ENCODE results near the gene KHDC4. TPM values are rescaled to one million over a fixed set of nuclear protein-coding genes. Genes with fewer than 3 reads are reported as not detected.

The KHDC4 gene
- total and polyA plus RNA-seq, 4 donors, result 8.4 to 32.6 (median 14.8) TPM

DNA sequence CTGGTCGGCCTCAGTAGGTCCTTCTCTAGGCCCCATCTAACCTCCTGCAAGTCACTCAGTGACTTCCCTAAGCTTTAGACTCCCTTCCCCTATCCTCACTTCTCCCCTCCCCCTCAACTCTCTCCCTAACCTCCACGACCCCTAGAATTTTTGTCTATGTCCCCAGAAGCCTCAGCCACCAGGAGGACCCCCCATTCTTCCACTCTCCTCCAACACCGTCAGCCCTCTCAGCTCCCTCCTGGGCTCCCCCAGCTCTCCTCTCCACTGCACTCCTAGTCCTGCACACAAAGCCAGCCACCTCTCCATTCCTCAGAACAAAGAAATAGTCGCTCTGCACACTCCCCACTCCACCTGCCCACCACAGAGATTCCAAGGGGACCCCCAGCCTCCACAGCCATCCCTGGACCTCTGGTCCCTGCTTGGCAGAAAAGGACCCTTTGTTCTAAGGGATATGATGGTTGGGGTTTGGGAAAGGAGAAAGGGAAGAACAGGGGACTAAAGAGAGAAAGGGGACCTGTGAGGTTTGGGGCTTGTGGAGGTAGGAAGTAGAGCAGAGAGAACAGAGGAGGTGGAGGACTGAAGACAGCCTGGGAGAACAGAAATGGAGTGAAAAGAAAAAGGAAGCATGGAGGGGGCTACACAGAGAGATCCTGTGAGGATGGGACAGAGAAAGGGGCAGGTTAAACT, 41.3 kb upstream of the KHDC4 start:
- TF ChIP-seq, protein P1, sequence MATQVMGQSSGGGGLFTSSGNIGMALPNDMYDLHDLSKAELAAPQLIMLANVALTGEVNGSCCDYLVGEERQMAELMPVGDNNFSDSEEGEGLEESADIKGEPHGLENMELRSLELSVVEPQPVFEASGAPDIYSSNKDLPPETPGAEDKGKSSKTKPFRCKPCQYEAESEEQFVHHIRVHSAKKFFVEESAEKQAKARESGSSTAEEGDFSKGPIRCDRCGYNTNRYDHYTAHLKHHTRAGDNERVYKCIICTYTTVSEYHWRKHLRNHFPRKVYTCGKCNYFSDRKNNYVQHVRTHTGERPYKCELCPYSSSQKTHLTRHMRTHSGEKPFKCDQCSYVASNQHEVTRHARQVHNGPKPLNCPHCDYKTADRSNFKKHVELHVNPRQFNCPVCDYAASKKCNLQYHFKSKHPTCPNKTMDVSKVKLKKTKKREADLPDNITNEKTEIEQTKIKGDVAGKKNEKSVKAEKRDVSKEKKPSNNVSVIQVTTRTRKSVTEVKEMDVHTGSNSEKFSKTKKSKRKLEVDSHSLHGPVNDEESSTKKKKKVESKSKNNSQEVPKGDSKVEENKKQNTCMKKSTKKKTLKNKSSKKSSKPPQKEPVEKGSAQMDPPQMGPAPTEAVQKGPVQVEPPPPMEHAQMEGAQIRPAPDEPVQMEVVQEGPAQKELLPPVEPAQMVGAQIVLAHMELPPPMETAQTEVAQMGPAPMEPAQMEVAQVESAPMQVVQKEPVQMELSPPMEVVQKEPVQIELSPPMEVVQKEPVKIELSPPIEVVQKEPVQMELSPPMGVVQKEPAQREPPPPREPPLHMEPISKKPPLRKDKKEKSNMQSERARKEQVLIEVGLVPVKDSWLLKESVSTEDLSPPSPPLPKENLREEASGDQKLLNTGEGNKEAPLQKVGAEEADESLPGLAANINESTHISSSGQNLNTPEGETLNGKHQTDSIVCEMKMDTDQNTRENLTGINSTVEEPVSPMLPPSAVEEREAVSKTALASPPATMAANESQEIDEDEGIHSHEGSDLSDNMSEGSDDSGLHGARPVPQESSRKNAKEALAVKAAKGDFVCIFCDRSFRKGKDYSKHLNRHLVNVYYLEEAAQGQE (IDR thresholded peaks at IDR 0.05), result no peak
- no peak for TF ChIP-seq FOXA2 (IDR thresholded peaks at IDR 0.05)
- no peak for TF ChIP-seq TAF1 (conservative IDR thresholded peaks at IDR 0.05)
- TF ChIP-seq, protein P2, sequence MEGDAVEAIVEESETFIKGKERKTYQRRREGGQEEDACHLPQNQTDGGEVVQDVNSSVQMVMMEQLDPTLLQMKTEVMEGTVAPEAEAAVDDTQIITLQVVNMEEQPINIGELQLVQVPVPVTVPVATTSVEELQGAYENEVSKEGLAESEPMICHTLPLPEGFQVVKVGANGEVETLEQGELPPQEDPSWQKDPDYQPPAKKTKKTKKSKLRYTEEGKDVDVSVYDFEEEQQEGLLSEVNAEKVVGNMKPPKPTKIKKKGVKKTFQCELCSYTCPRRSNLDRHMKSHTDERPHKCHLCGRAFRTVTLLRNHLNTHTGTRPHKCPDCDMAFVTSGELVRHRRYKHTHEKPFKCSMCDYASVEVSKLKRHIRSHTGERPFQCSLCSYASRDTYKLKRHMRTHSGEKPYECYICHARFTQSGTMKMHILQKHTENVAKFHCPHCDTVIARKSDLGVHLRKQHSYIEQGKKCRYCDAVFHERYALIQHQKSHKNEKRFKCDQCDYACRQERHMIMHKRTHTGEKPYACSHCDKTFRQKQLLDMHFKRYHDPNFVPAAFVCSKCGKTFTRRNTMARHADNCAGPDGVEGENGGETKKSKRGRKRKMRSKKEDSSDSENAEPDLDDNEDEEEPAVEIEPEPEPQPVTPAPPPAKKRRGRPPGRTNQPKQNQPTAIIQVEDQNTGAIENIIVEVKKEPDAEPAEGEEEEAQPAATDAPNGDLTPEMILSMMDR (IDR thresholded peaks at IDR 0.05; ENCODE audit: low read depth, low read length, missing input control), result no peak
- TF ChIP-seq HNF4A (conservative IDR thresholded peaks at IDR 0.05), result no peak
- TF ChIP-seq, protein P3, sequence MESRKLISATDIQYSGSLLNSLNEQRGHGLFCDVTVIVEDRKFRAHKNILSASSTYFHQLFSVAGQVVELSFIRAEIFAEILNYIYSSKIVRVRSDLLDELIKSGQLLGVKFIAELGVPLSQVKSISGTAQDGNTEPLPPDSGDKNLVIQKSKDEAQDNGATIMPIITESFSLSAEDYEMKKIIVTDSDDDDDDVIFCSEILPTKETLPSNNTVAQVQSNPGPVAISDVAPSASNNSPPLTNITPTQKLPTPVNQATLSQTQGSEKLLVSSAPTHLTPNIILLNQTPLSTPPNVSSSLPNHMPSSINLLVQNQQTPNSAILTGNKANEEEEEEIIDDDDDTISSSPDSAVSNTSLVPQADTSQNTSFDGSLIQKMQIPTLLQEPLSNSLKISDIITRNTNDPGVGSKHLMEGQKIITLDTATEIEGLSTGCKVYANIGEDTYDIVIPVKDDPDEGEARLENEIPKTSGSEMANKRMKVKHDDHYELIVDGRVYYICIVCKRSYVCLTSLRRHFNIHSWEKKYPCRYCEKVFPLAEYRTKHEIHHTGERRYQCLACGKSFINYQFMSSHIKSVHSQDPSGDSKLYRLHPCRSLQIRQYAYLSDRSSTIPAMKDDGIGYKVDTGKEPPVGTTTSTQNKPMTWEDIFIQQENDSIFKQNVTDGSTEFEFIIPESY (IDR thresholded peaks at IDR 0.05), result no peak
- TF ChIP-seq GABPA (IDR thresholded peaks at IDR 0.05 in 1 of 2, conservative IDR thresholded peaks at IDR 0.05 in 1 of 2), result no peak
- TF ChIP-seq RXRA (IDR thresholded peaks at IDR 0.05), result no peak
- TF ChIP-seq SP1 (IDR thresholded peaks at IDR 0.05), result no peak
- TF ChIP-seq JUND (IDR thresholded peaks at IDR 0.05), result no peak
- TF ChIP-seq, protein P4, sequence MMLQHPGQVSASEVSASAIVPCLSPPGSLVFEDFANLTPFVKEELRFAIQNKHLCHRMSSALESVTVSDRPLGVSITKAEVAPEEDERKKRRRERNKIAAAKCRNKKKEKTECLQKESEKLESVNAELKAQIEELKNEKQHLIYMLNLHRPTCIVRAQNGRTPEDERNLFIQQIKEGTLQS (IDR thresholded peaks at IDR 0.05), result no peak
- TF ChIP-seq YY1 (IDR thresholded peaks at IDR 0.05), result no peak
- TF ChIP-seq NR2F2 (IDR thresholded peaks at IDR 0.05), result no peak
- no peak for TF ChIP-seq RAD21 (IDR thresholded peaks at IDR 0.05)
- TF ChIP-seq, protein P5, sequence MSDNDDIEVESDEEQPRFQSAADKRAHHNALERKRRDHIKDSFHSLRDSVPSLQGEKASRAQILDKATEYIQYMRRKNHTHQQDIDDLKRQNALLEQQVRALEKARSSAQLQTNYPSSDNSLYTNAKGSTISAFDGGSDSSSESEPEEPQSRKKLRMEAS (IDR thresholded peaks at IDR 0.05), result no peak
- Histone ChIP-seq H3K27ac (ENCODE audit: low read depth in 1 of 2, low read length in 2 of 2) (peak overlapping the region; percentile 80 to 92), H3K4me1 (ENCODE audit: control insufficient read depth in 4 of 4, insufficient read depth in 4 of 4, low read length in 3 of 4) (peaks cover 6 to 29% (median 14%) of the 10 kb centered on the region in 4 donors), H3K36me3 (ENCODE audit: control insufficient read depth in 4 of 4, insufficient read depth in 3 of 4, low read depth in 1 of 4, low read length in 3 of 4) (no peaks in the 10 kb centered on the region), H3K4me3 (ENCODE audit: low read depth in 1 of 3, low read length in 3 of 3) (peak overlapping the region in 1 of 3 donors; percentile 80), H3K27me3 (ENCODE audit: control insufficient read depth in 4 of 4, insufficient read depth in 4 of 4, low read length in 3 of 4) (no peaks in the 10 kb centered on the region), H3K9me3 (ENCODE audit: control insufficient read depth in 4 of 4, low read length in 3 of 4) (no peaks in the 10 kb centered on the region), H3K9ac (ENCODE audit: low read depth in 1 of 2, low read length in 2 of 2) (peak overlapping the region; percentile 0 to 16)
- WGBS, result 64% methylated on average over 4 of the region's 4 CpGs
- no peak for DNase-seq (ENCODE audit: low spot score)
